ENCODE measurements around the gene PAPPA. TPM values are rescaled to one million over a fixed set of nuclear protein-coding genes. Genes with fewer than 3 reads are reported as not detected.

PAPPA gene
- total RNA-seq, 1 donor from 2014 or later, result 172 TPM

GRCh38 chr9:116174347-116174746 is 20.8 kb downstream of the PAPPA start:
- Histone ChIP-seq H3K4me2 (ENCODE audit: low read length) (no peak overlapping the region), H4K20me1 (ENCODE audit: insufficient read depth, low read length) (peaks cover 47% of the 10 kb centered on the region), H3K4me3 (ENCODE audit: insufficient read depth, low read depth, low read length) (no peak overlapping the region), H3K79me2 (ENCODE audit: insufficient read depth, low read length) (peaks cover 14% of the 10 kb centered on the region), H3K9me3 (ENCODE audit: insufficient read depth, low read depth, low read length) (no peaks in the 10 kb centered on the region), H3K4me1 (ENCODE audit: insufficient read depth, low read length) (no peaks in the 10 kb centered on the region), H2AFZ (ENCODE audit: low read depth, low read length) (no peak overlapping the region), H3K9ac (ENCODE audit: low read length) (no peak overlapping the region), H3K27me3 (ENCODE audit: insufficient read depth, low read length) (no peaks in the 10 kb centered on the region), H3K36me3 (ENCODE audit: insufficient read depth, low read length) (no peaks in the 10 kb centered on the region), H3K27ac (ENCODE audit: low read depth, low read length) (no peak overlapping the region)
- Mint-ChIP-seq H3K4me1 (ENCODE audit: low read depth, unreplicated experiment) (peaks cover 28% of the 10 kb centered on the region), H3K36me3 (ENCODE audit: low read depth, unreplicated experiment) (peaks cover 43% of the 10 kb centered on the region), H3K4me3 (ENCODE audit: unreplicated experiment) (no peak overlapping the region), H3K27ac (ENCODE audit: unreplicated experiment) (no peak overlapping the region), H3K9me3 (ENCODE audit: unreplicated experiment) (no peaks in the 10 kb centered on the region), H3K27me3 (ENCODE audit: low read depth, unreplicated experiment) (no peaks in the 10 kb centered on the region)
- no peak for FAIRE-seq
- no peak for DNase-seq (ENCODE audit: low read depth)
- TF ChIP-seq EZH2 (IDR thresholded peaks at IDR 0.05; ENCODE audit: insufficient read depth, low read length), result no peak
- no peak for TF ChIP-seq CTCF (IDR thresholded peaks at IDR 0.05; ENCODE audit: insufficient read depth, low read depth, low read length)

- no peak for FAIRE-seq
- H3K4me2 ChIP-seq (ENCODE audit: low read length), result no peak overlapping the region
- no peaks in the 10 kb centered on the region for H3K27me3 ChIP-seq (ENCODE audit: insufficient read depth, low read length)
- peaks cover 47% of the 10 kb centered on the region for H4K20me1 ChIP-seq (ENCODE audit: insufficient read depth, low read length)
- Mint-ChIP-seq H3K36me3 (ENCODE audit: low read depth, unreplicated experiment) (peaks cover 46% of the 10 kb centered on the region), H3K9me3 (ENCODE audit: unreplicated experiment) (no peaks in the 10 kb centered on the region), H3K27me3 (ENCODE audit: low read depth, unreplicated experiment) (no peaks in the 10 kb centered on the region), H3K27ac (ENCODE audit: unreplicated experiment) (no peak overlapping the region), H3K4me3 (ENCODE audit: unreplicated experiment) (no peak overlapping the region), H3K4me1 (ENCODE audit: low read depth, unreplicated experiment) (peaks cover 27% of the 10 kb centered on the region)
- no peak overlapping the region for H2AFZ ChIP-seq (ENCODE audit: low read depth, low read length)
- H3K9me3 ChIP-seq (ENCODE audit: insufficient read depth, low read depth, low read length), result no peaks in the 10 kb centered on the region
- no peaks in the 10 kb centered on the region for H3K4me1 ChIP-seq (ENCODE audit: insufficient read depth, low read length)
- H3K79me2 ChIP-seq (ENCODE audit: insufficient read depth, low read length), result peaks cover 10% of the 10 kb centered on the region
- no peaks in the 10 kb centered on the region for H3K36me3 ChIP-seq (ENCODE audit: insufficient read depth, low read length)
- no peak for DNase-seq (ENCODE audit: low read depth)
- H3K9ac ChIP-seq (ENCODE audit: low read length), result no peak overlapping the region
- H3K27ac ChIP-seq (ENCODE audit: low read depth, low read length), result no peak overlapping the region
- H3K4me3 ChIP-seq (ENCODE audit: insufficient read depth, low read depth, low read length), result no peak overlapping the region
- TF ChIP-seq EZH2 (IDR thresholded peaks at IDR 0.05; ENCODE audit: insufficient read depth, low read length), result no peak
- no peak for TF ChIP-seq CTCF (IDR thresholded peaks at IDR 0.05; ENCODE audit: insufficient read depth, low read depth, low read length)
Observed at GRCh38 chr9:116175614-116176013, 22.0 kb downstream of the PAPPA start.

- Mint-ChIP-seq H3K4me1 (ENCODE audit: low read depth, unreplicated experiment) (peaks cover 27% of the 10 kb centered on the region), H3K27me3 (ENCODE audit: low read depth, unreplicated experiment) (no peaks in the 10 kb centered on the region), H3K4me3 (ENCODE audit: unreplicated experiment) (no peak overlapping the region), H3K27ac (ENCODE audit: unreplicated experiment) (no peak overlapping the region), H3K9me3 (ENCODE audit: unreplicated experiment) (peaks cover 1% of the 10 kb centered on the region), H3K36me3 (ENCODE audit: low read depth, unreplicated experiment) (peaks cover 52% of the 10 kb centered on the region)
- Histone ChIP-seq H3K9me3 (ENCODE audit: insufficient read depth, low read depth, low read length) (no peaks in the 10 kb centered on the region), H4K20me1 (ENCODE audit: insufficient read depth, low read length) (peaks cover 54% of the 10 kb centered on the region), H2AFZ (ENCODE audit: low read depth, low read length) (no peak overlapping the region), H3K27me3 (ENCODE audit: insufficient read depth, low read length) (no peaks in the 10 kb centered on the region), H3K4me3 (ENCODE audit: insufficient read depth, low read depth, low read length) (no peak overlapping the region), H3K9ac (ENCODE audit: low read length) (no peak overlapping the region), H3K79me2 (ENCODE audit: insufficient read depth, low read length) (peaks cover 8% of the 10 kb centered on the region), H3K27ac (ENCODE audit: low read depth, low read length) (no peak overlapping the region), H3K4me1 (ENCODE audit: insufficient read depth, low read length) (no peaks in the 10 kb centered on the region), H3K4me2 (ENCODE audit: low read length) (no peak overlapping the region), H3K36me3 (ENCODE audit: insufficient read depth, low read length) (no peaks in the 10 kb centered on the region)
- TF ChIP-seq CTCF (IDR thresholded peaks at IDR 0.05; ENCODE audit: insufficient read depth, low read depth, low read length), result no peak
- TF ChIP-seq EZH2 (IDR thresholded peaks at IDR 0.05; ENCODE audit: insufficient read depth, low read length), result no peak
- no peak for DNase-seq (ENCODE audit: low read depth)
- FAIRE-seq, result no peak
Observed at GRCh38 chr9:116178481-116179211, 25.1 kb downstream of the PAPPA start.
